CD14-positive monocyte (primary cell): Measurements from ENCODE around the gene GJC1. TPM values are rescaled to one million over a fixed set of nuclear protein-coding genes. Genes with fewer than 3 reads are reported as not detected.
A peak's percentile ranks its signal among the peaks of the same experiment; 100 is the strongest.

Experiments used
- DNase-seq, 3 donors: peaks; one replicate each; pipeline ENCODE4 v3.0.0-alpha.2; 2011 to 2022
- H2AFZ ChIP-seq: 2 replicates; pipeline ENCODE4 v1.6.0; 2012; ENCODE audit warnings: mild to moderate bottlenecking, low read depth, low read length, inconsistent platforms; ENCODE audit not compliant: insufficient read depth, poor library complexity, severe bottlenecking
- H3K27ac ChIP-seq, 2 donors: 1 replicate in 1 of 2; 2 replicates in 1 of 2; pipeline ENCODE4 v1.5.1; 2012 to 2013; ENCODE audit warnings: low read length in 2 of 2, control low read depth in 1 of 2, inconsistent platforms in 1 of 2, low read depth in 1 of 2, mild to moderate bottlenecking in 1 of 2
- H3K27me3 ChIP-seq, 2 donors: one replicate each; pipeline versions ENCODE4 v1.6.0 to v1.6.1; 2011 to 2013; ENCODE audit warnings: low read length in 2 of 2; ENCODE audit not compliant: control insufficient read depth in 2 of 2, insufficient read depth in 2 of 2
- H3K36me3 ChIP-seq, 2 donors: replicated peaks in 1 of 2; 1 replicate in 1 of 2; 2 replicates in 1 of 2; pipeline versions ENCODE4 v1.5.1 to v1.6.1; 2012 to 2013; ENCODE audit warnings: low read length in 2 of 2, control low read depth in 1 of 2, inconsistent platforms in 1 of 2, mild to moderate bottlenecking in 1 of 2; ENCODE audit not compliant: insufficient read depth in 2 of 2, control insufficient read depth in 1 of 2
- H3K4me1 ChIP-seq, 2 donors: 1 replicate in 1 of 2; 2 replicates in 1 of 2; pipeline versions ENCODE4 v1.5.1 to v1.6.1; 2012 to 2013; ENCODE audit warnings: low read length in 2 of 2, control low read depth in 1 of 2, inconsistent platforms in 1 of 2, mild to moderate bottlenecking in 1 of 2, moderate library complexity in 1 of 2; ENCODE audit not compliant: insufficient read depth in 2 of 2, control insufficient read depth in 1 of 2
- H3K4me2 ChIP-seq: replicated peaks from 2 replicates; pipeline ENCODE3; 2012; ENCODE audit warnings: low read length, moderate library complexity, mild to moderate bottlenecking; ENCODE audit not compliant: poor library complexity, severe bottlenecking; ENCODE audit errors: extremely low read depth
- H3K4me3 ChIP-seq, 3 experiments: fragments of 200-600 bp in 1 of 3; sonication (generic) in 1 of 3; replicated peaks in 1 of 3; 1 replicate in 2 of 3; 2 replicates in 1 of 3; pipeline ENCODE4 v1.5.1; 2011 to 2013; ENCODE audit warnings: low read length in 3 of 3, mild to moderate bottlenecking in 3 of 3, control low read depth in 2 of 3, low read depth in 2 of 3, inconsistent platforms in 1 of 3, moderate library complexity in 1 of 3
- H3K79me2 ChIP-seq: 2 replicates; pipeline ENCODE4 v1.6.0; 2012; ENCODE audit warnings: mild to moderate bottlenecking, control low read depth, inconsistent platforms, low read length, moderate library complexity; ENCODE audit not compliant: insufficient read depth
- H3K9ac ChIP-seq: 2 replicates; pipeline ENCODE4 v1.6.0; 2017; ENCODE audit warnings: low read length, mild to moderate bottlenecking; ENCODE audit not compliant: insufficient read depth, poor library complexity, severe bottlenecking
- H3K9me3 ChIP-seq, 2 donors: replicated peaks in 1 of 2; 1 replicate in 1 of 2; 2 replicates in 1 of 2; pipeline versions ENCODE4 v1.5.1 to v1.6.1; 2012 to 2013; ENCODE audit warnings: low read length in 2 of 2, control low read depth in 1 of 2; ENCODE audit not compliant: control insufficient read depth in 1 of 2, insufficient read depth in 1 of 2
- H4K20me1 ChIP-seq: 2 replicates; pipeline ENCODE4 v1.6.0; 2012; ENCODE audit warnings: mild to moderate bottlenecking, low read length, control low read depth, moderate library complexity; ENCODE audit not compliant: insufficient read depth
- H3K27ac Mint-ChIP-seq, 7 donors: one replicate each; pipeline ENCODE4 v1.8.0; 2020; ENCODE audit warnings: mild to moderate bottlenecking in 7 of 7, mixed read lengths in 7 of 7, moderate library complexity in 6 of 7, inconsistent platforms in 2 of 7
- H3K27me3 Mint-ChIP-seq, 3 donors: one replicate each; pipeline ENCODE4 v1.8.0; 2021 to 2022; ENCODE audit warnings: low read depth in 3 of 3, mild to moderate bottlenecking in 3 of 3, mixed read lengths in 3 of 3, moderate library complexity in 3 of 3, inconsistent platforms in 1 of 3
- H3K36me3 Mint-ChIP-seq, 2 donors: one replicate each; pipeline ENCODE4 v1.8.0; 2020; ENCODE audit warnings: mixed read lengths in 2 of 2, inconsistent platforms in 1 of 2, mild to moderate bottlenecking in 1 of 2
- H3K4me1 Mint-ChIP-seq: one replicate; pipeline ENCODE4 v1.8.0; 2020; ENCODE audit warnings: mild to moderate bottlenecking, mixed read lengths
- H3K4me3 Mint-ChIP-seq, 2 donors: one replicate each; pipeline ENCODE4 v1.8.0; 2020; ENCODE audit warnings: mild to moderate bottlenecking in 2 of 2, mixed read lengths in 2 of 2, moderate library complexity in 1 of 2
- H3K9me3 Mint-ChIP-seq, 7 donors: one replicate each; pipeline ENCODE4 v1.8.0; 2020 to 2022; ENCODE audit warnings: mixed read lengths in 7 of 7, mild to moderate bottlenecking in 6 of 7, moderate library complexity in 6 of 7, inconsistent platforms in 2 of 7
- CTCF ChIP-seq: fragments of 200-600 bp; IDR thresholded peaks from one replicate; pipeline ENCODE4 v1.8.0; 2022; ENCODE audit warnings: antibody characterized with exemption, mild to moderate bottlenecking
- WGBS: methylation state at CpG from one replicate; pipeline ENCODE4 v1.1.5; 2013; ENCODE audit warnings: missing lambda C conversion rate; ENCODE audit not compliant: insufficient coverage; 5-methylcytosine and 5-hydroxymethylcytosine counted together
- intact Hi-C, 2 donors: fragments of 100-400 bp; cut with micrococcal nuclease; formaldehyde crosslinking; loops; one replicate each; pipeline versions ENCODE4 v1.15.0 to v1.15.1; 2023
- polyA plus RNA-seq, 3 donors: library from polyadenylated mRNA; depleted of rRNA in 1 of 3; unstranded in 2 of 3; stranded (reverse) in 1 of 3; fragments of 300-500 nt in 2 of 3; fragments of >200 nt in 1 of 3; fragmentation: Illumina TruSeq in 2 of 3; gene quantifications; 1 replicate in 2 of 3; 2 replicates in 1 of 3; pipeline ENCODE4 v1.2.3, GENCODE V29; 2012 to 2021

The GJC1 gene
- polyA plus RNA-seq, 3 donors, result not detected

DNA sequence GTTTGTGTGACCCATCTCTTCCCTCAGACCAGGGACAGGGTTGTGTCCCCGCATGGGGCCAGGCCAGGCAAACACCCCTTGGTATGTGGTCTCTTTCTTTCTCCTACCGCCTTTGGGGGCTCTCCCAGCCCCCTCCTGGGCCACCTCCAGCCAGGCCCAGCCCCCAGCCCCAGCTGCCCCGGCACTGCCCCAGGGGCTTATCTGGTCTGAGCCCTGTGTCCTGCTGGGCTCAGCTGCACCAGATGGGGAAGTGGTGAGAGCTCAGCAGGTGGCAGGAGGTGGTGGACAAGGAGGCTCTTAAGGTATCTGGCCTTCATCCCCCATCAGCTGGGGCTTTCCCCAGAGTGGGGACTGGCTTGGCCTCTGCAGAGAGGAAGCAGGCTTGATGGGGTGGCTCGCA lies 62.6 kb downstream of the GJC1 start:
- Histone ChIP-seq H3K9me3 (no peaks in the 10 kb centered on the region), H3K36me3 (no peaks in the 10 kb centered on the region), H2AFZ (no peak overlapping the region), H3K4me1 (peaks cover 12 to 16% of the 10 kb centered on the region in 2 donors), H4K20me1 (no peaks in the 10 kb centered on the region), H3K4me3 (no peak overlapping the region), H3K9ac (no peak overlapping the region), H3K27me3 (no peaks in the 10 kb centered on the region), H3K4me2 (no peak overlapping the region), H3K79me2 (no peaks in the 10 kb centered on the region), H3K27ac (no peak overlapping the region)
- H3K27ac Mint-ChIP-seq, result no peak overlapping the region
- H3K4me1 Mint-ChIP-seq, result peaks cover 18% of the 10 kb centered on the region
- WGBS, result 29% methylated on average over 3 of the region's 4 CpGs
- H3K27me3 Mint-ChIP-seq, result peaks cover 3 to 11% (median 6%) of the 10 kb centered on the region in 3 donors
- intact Hi-C loops, result no loop called here
- H3K36me3 Mint-ChIP-seq, result no peaks in the 10 kb centered on the region
- TF ChIP-seq CTCF, result no peak
- DNase-seq, result no peak
- peaks cover 0 to 2% (median 0%) of the 10 kb centered on the region in 7 donors for H3K9me3 Mint-ChIP-seq
- H3K4me3 Mint-ChIP-seq, result no peak overlapping the region

DNA sequence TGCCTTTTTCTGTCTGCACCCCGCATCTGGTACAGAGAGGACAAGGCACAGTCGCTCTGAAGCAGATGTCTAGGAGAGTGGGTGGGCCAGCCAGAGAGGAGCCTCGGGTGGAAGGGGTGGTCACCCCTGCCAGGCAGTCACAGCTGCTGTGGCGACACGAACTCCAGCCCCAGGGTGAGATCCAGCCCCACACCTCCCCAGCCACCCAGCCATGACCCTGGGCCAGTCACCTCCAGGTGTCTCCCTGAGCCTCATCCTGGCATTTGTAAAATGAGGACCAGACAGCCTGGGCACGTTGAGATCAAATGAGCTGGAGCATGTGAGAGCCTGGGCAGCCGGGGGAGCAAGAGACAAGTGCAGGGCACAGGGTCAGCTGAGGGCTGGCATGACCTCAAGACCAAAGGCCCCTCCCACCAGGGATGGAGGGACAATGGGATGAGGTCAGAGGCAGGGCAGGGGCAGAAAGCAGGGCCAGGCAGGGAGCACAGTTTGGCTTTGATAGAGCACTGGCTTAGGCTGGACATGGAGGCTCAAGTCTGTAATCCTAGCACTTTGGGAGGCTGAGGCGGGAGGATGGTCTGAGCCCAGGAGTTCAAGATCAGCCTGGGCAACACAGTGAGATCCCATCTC lies 63.6 kb downstream of the GJC1 start:
- Mint-ChIP-seq H3K36me3 (no peaks in the 10 kb centered on the region), H3K27ac (peak overlapping the region in 1 of 7 donors; percentile 25), H3K4me3 (no peak overlapping the region), H3K4me1 (peaks cover 14% of the 10 kb centered on the region), H3K27me3 (peaks cover 3 to 10% (median 6%) of the 10 kb centered on the region in 3 donors), H3K9me3 (peaks cover 0 to 2% (median 0%) of the 10 kb centered on the region in 7 donors)
- intact Hi-C loops, result no loop called here
- Histone ChIP-seq H3K27me3 (no peaks in the 10 kb centered on the region), H4K20me1 (no peaks in the 10 kb centered on the region), H3K4me3 (no peak overlapping the region), H3K4me2 (no peak overlapping the region), H3K79me2 (no peaks in the 10 kb centered on the region), H3K36me3 (no peaks in the 10 kb centered on the region), H3K27ac (no peak overlapping the region), H2AFZ (no peak overlapping the region), H3K4me1 (peaks cover 9 to 11% of the 10 kb centered on the region in 2 donors), H3K9me3 (no peaks in the 10 kb centered on the region), H3K9ac (no peak overlapping the region)
- WGBS, result 83% methylated on average over 6 of the region's 8 CpGs
- TF ChIP-seq CTCF, result no peak
- DNase-seq, result no peak
